Measurements from ENCODE around the gene SELENOM.

The SELENOM gene

GRCh38 chr22:31106731-31107177 is 614 bp downstream of the SELENOM start:
- DNase-seq: peak in 1 of 2 donors; percentile 58
- H3K27me3 ChIP-seq: no peaks in the 10 kb centered on the region
- peak overlapping the region; percentile 99 to 100 for H3K27ac ChIP-seq
- peaks cover 15 to 34% (median 33%) of the 10 kb centered on the region in 3 donors for H3K36me3 ChIP-seq
- no peak for TF ChIP-seq CTCF (IDR thresholded peaks at IDR 0.05)
- intact Hi-C loops (cut with DNase I; ENCODE audit: low total_unique reads): loop anchor here (2.0 to 5.0 kb wide), 2 partner anchors 16 to 166 kb away; no protein-coding TSS in a partner anchor
- peak overlapping the region; percentile 94 to 97 for H3K4me3 ChIP-seq
- H3K9me3 ChIP-seq: no peaks in the 10 kb centered on the region
- H3K4me1 ChIP-seq: peaks cover 5 to 54% (median 47%) of the 10 kb centered on the region in 4 donors

DNA sequence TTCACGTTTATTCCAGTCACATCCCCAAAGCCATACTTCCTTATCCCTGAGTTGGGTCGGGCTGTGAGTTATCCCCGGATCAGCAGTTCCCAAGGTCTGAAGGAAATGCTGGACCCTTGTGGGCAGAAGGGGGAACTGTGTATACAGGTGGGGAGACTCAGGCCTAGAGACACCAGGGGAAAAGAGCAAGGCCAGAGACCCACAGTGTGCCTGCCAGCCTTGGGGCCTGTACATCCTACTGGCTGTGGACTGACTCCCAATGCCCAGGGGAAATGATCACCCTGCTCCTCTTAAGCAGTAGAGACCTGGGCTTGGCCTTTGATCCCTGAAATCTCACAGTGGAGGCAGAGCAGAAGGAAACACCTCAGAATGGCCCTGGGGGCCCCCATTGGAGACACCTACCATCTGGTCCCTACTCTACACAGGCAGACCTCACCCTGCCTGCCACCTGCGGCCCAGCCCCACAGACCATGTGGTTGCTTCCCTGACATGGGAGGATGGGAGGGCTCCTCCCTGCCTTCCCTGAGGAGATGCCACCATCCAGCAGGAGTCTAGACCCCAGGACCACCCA is 1.3 kb downstream of the SELENOM start:
- intact Hi-C loops (cut with DNase I; ENCODE audit: low total_unique reads): loop anchor here (2.0 to 5.0 kb wide), 2 partner anchors 15 to 166 kb away; no protein-coding TSS in a partner anchor
- H3K27ac ChIP-seq: peak overlapping the region; percentile 99 to 100
- H3K4me3 ChIP-seq: peak overlapping the region; percentile 94 to 97
- TF ChIP-seq CTCF (IDR thresholded peaks at IDR 0.05): peak in 1 of 2 experiments; percentile 34
- H3K9me3 ChIP-seq: no peaks in the 10 kb centered on the region
- H3K4me1 ChIP-seq: peaks cover 6 to 59% (median 52%) of the 10 kb centered on the region in 4 donors
- H3K27me3 ChIP-seq: no peaks in the 10 kb centered on the region
- peak; percentile 30 to 79 for DNase-seq
- H3K36me3 ChIP-seq: peaks cover 18 to 40% (median 36%) of the 10 kb centered on the region in 3 donors

GRCh38 chr22:31105282-31105929 is 2.0 kb downstream of the SELENOM start:
- intact Hi-C loops (cut with DNase I; ENCODE audit: low total_unique reads): loop anchor here (5.0 kb wide), 1 partner anchor 167 kb away; no protein-coding TSS in a partner anchor
- H3K27me3 ChIP-seq: no peaks in the 10 kb centered on the region
- H3K27ac ChIP-seq: peak overlapping the region; percentile 99 to 100
- DNase-seq: no peak
- no peak for TF ChIP-seq CTCF (IDR thresholded peaks at IDR 0.05)
- H3K4me1 ChIP-seq: peaks cover 6 to 66% (median 59%) of the 10 kb centered on the region in 4 donors
- peak overlapping the region; percentile 94 to 97 for H3K4me3 ChIP-seq
- no peaks in the 10 kb centered on the region for H3K9me3 ChIP-seq
- peaks cover 25 to 47% (median 43%) of the 10 kb centered on the region in 3 donors for H3K36me3 ChIP-seq

DNA sequence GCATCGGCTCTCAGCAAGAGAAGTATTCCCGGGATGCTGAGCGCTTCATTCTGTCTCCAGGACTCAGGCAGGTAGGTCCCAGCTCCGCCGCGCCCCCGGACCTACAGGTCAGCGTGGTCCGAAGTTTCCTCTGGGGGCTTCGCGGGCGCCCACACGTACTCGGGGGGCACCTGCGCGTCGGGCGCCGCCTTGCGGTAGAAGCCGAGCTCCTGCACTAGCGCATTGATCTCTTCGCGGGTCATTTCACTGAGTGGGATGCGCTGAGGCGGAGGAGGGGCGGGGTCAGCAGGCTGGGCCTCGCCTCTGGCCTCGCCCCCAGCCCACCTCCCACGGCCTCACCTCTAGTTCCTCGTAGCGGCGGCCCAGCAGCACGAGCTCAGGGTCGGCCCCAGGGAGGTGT is 2.5 kb downstream of the SELENOM start:
- Histone ChIP-seq H3K4me3 (peak overlapping the region; percentile 94 to 97), H3K27ac (peak overlapping the region; percentile 99 to 100), H3K27me3 (no peaks in the 10 kb centered on the region), H3K4me1 (peaks cover 6 to 71% (median 63%) of the 10 kb centered on the region in 4 donors), H3K9me3 (no peaks in the 10 kb centered on the region), H3K36me3 (peaks cover 30 to 52% (median 48%) of the 10 kb centered on the region in 3 donors)
- peak; percentile 43 to 51 for TF ChIP-seq CTCF (IDR thresholded peaks at IDR 0.05)
- intact Hi-C loops (cut with DNase I; ENCODE audit: low total_unique reads): loop anchor here (5.0 kb wide), 1 partner anchor 167 kb away; no protein-coding TSS in a partner anchor
- DNase-seq: peak; percentile 46 to 79

DNA sequence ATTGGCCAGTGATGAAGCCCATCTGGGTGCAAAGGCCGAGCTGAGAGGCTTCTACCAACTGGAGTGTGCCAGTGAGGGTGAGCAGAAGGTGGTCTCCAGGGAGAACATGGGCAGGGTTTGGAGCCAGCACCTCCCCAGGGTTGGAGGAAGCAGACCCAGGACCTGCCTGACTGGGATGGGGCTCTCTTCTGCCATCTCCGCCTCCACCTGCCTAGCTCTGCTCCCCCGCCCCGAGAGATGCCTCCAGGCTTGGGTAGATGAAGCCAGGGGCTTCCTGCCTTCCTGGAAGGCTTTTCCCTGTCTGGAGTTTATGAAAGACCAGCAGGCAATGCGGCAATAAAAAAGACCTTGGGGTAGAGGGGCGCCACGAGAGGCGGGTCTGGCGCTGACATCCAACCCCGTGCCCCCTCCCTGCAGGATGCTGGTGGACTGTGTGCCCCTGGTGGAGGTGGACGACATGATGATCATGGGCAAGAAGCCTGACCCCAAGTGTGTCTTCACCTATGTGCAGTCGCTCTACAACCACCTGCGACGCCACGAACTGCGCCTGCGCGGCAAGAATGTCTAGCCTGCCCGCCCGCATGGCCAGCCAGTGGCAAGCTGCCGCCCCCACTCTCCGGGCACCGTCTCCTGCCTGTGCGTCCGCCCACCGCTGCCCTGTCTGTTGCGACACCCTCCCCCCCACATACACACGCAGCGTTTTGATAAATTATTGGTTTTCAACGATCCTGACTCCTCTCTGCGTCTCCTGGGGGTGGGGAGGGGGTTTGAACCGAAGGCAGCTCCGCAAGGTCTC is 3.3 kb downstream of the SELENOM start:
- TF ChIP-seq CTCF (IDR thresholded peaks at IDR 0.05): peak in 1 of 2 experiments; percentile 23
- Histone ChIP-seq H3K36me3 (peaks cover 38 to 60% (median 56%) of the 10 kb centered on the region in 3 donors), H3K27me3 (no peaks in the 10 kb centered on the region), H3K4me1 (peaks cover 6 to 79% (median 70%) of the 10 kb centered on the region in 4 donors), H3K9me3 (no peaks in the 10 kb centered on the region), H3K27ac (peak overlapping the region; percentile 99 to 100), H3K4me3 (peak overlapping the region; percentile 94 to 97)
- intact Hi-C loops (cut with DNase I; ENCODE audit: low total_unique reads): no loop called here
- peak; percentile 61 to 91 for DNase-seq
